Measurements from ENCODE around the gene DAB1. TPM values are rescaled to one million over a fixed set of nuclear protein-coding genes. Genes with fewer than 3 reads are reported as not detected.

Gene DAB1
- total RNA-seq, 1 donor from 2014 or later: not detected

DNA sequence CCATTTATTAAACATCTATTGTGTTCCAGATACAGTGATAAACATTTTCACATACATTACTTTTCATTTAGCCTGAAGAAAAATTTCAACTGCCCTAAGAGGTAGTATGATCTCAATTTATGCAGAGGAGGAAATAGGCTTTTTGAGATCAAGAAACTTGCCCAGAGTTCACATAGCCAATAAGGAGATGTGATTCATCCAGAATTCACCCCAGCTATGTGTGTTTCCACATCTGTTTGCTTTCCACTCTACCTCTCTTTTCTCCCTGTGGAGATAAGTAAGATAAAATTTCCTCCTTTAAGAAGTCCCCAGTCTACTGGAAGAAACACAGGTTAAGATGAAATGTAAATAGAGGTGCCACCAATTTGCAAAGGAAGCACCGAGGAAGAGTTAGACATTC, 258.3 kb downstream of the DAB1 start:
- no peak for DNase-seq (ENCODE audit: low read depth)
- TF ChIP-seq, protein P1, sequence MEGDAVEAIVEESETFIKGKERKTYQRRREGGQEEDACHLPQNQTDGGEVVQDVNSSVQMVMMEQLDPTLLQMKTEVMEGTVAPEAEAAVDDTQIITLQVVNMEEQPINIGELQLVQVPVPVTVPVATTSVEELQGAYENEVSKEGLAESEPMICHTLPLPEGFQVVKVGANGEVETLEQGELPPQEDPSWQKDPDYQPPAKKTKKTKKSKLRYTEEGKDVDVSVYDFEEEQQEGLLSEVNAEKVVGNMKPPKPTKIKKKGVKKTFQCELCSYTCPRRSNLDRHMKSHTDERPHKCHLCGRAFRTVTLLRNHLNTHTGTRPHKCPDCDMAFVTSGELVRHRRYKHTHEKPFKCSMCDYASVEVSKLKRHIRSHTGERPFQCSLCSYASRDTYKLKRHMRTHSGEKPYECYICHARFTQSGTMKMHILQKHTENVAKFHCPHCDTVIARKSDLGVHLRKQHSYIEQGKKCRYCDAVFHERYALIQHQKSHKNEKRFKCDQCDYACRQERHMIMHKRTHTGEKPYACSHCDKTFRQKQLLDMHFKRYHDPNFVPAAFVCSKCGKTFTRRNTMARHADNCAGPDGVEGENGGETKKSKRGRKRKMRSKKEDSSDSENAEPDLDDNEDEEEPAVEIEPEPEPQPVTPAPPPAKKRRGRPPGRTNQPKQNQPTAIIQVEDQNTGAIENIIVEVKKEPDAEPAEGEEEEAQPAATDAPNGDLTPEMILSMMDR (conservative IDR thresholded peaks at IDR 0.05; ENCODE audit: low read depth, low read length): no peak
- H3K4me3 ChIP-seq (ENCODE audit: low read depth, low read length): no peak overlapping the region

DNA sequence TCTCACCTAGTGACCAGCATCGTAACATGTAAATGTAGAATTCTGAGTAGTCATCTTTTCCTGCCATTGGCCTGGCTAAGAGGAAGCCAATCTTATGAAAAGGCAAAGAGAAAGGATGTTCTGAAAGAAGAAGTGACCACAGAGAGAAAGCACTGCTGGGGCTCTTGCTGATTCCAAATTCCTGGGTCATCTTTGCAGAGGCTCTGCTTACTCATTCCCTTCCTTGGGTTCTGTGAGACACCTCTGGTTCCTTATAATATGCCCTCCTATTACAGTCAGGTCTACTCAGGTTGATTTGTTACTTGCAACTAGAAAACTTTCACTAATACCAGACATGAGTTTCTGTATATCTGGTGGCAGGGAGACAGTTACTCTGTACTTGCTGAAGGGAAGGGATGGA, 259.3 kb downstream of the DAB1 start:
- TF ChIP-seq, protein P1 (conservative IDR thresholded peaks at IDR 0.05; ENCODE audit: low read depth, low read length): no peak
- no peak overlapping the region for H3K4me3 ChIP-seq (ENCODE audit: low read depth, low read length)

DNA sequence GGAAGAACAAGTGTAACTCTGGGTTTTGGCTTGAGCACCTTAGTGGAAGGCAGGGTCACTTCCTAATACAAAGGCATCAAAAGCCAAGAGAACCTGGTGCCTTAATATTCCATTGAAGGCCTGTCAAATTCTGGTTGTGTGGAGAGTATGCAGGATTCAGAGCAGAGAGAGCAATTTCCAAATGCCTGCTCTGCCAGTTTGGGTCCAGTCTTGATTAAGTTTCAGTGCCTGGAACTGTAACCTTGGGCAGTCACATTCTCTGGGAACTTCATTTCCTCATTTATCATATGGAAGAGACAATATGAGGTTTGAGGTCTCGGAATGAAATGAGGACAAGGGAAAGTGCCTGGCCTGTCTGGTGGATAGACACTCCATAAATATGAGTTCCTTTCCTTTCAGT, 260.1 kb downstream of the DAB1 start:
- H3K4me3 ChIP-seq (ENCODE audit: low read depth, low read length): no peak overlapping the region
- DNase-seq (ENCODE audit: low read depth): no peak
- TF ChIP-seq, protein P1 (conservative IDR thresholded peaks at IDR 0.05; ENCODE audit: low read depth, low read length): no peak

More for the DNA sequence above, 259.3 kb downstream of the DAB1 start:
- no peak for DNase-seq (ENCODE audit: low read depth)

DNA sequence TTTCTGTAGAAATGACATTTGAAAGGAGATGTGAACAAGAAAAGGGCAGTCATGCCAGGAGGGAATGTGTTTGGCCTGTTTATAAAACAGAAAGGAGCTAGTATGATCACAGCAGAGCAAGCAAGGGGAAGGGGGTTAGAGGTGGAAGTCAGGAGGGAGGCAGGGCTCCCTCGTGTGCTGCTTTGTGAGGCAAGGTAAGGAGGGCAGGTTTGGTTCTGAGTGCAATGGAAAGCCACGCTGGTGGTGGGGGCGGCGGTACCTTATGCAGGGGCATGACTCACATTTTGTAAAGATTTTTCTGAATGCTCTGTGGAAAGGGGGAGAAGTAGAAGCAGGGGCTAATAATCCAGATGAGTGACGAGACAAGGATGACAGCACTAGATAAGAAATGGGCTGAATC, 260.5 kb downstream of the DAB1 start:
- TF ChIP-seq, protein P1 (conservative IDR thresholded peaks at IDR 0.05; ENCODE audit: low read depth, low read length): no peak
- DNase-seq (ENCODE audit: low read depth): no peak
- H3K4me3 ChIP-seq (ENCODE audit: low read depth, low read length): no peak overlapping the region

DNA sequence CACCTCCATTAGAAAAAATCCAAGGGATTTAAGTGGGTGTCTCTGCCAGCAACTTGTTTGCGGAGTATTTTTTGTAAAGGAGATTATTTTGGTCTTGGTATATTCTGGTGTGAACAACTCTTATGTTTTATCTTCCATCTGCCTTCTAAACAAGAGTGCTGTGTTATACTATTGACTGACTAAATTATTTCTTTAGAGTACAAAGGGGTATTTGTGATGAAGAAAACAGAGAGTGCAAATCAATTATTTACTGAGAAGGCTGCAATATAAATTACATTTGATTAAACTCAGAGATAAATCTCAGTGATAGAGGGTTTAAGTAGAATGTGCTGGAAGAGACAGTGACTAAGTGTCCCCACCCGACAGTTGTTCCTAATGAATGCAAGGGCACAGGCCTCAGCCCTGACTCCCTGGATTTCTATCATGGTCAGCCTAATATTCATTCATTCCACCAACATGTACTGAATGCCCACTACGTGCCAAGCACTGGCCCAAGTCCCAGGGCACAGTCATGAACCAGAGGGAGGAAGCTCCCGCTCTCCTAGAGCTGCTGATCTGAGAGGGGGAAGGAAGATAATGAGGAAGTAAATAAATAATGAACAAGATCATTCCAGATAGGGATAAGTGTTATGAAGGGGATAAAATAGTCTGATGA, 261.1 kb downstream of the DAB1 start:
- no peak for DNase-seq (ENCODE audit: low read depth)
- TF ChIP-seq, protein P1 (conservative IDR thresholded peaks at IDR 0.05; ENCODE audit: low read depth, low read length): no peak
- H3K4me3 ChIP-seq (ENCODE audit: low read depth, low read length): no peak overlapping the region

DNA sequence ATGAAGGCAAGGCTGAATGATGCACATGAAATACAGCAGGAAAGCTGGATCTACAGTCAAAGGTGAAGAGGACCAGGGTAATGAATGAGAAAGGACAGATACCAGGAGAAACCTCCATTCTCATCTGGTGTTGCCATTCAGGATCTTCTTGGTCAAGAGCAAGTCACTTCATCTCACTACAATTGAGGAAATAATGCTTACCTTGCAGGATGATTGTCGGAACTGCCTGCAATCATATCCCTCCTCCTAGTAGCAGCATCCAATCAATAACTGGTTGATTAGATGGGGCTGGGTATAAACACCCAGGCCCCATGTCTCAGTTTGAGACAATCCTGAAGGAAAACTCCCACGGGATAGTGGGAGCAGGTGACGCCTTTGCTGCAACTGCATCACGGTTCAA, 263.3 kb downstream of the DAB1 start:
- TF ChIP-seq, protein P1 (conservative IDR thresholded peaks at IDR 0.05; ENCODE audit: low read depth, low read length): no peak
- no peak overlapping the region for H3K4me3 ChIP-seq (ENCODE audit: low read depth, low read length)
- DNase-seq (ENCODE audit: low read depth): no peak

DNA sequence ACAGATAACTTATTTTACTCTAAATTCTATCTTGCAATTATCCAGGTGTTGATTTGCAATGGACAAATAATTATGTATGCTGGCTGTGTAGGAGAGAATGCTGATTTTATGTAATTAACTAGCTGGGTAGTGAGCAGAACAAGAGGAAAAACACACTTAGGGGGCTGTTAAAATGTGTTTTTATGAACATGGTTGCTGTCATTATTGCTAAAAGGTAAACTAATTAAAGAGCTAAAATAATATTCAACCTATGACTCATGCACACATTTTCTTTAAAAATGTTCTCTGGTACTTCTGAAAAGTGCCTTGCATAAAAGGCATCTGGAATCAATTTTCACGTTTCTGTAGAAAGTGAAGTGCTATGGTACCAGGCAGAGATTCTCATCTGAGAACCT, 265.3 kb downstream of the DAB1 start:
- TF ChIP-seq, protein P1 (conservative IDR thresholded peaks at IDR 0.05; ENCODE audit: low read depth, low read length): no peak
- H3K4me3 ChIP-seq (ENCODE audit: low read depth, low read length): no peak overlapping the region
- no peak for DNase-seq (ENCODE audit: low read depth)

Measured in epithelial cell of proximal tubule (primary cell).